C4-2B (cell line): Measurements from ENCODE around the gene EML2.

ENCODE experiments used
- CTCF ChIP-seq: fragments of 450-650 bp; conservative IDR thresholded peaks from 2 replicates; pipeline ENCODE4 v1.5.1; 2017; ENCODE audit warnings: mild to moderate bottlenecking
- ZFX ChIP-seq: fragments of 450-650 bp; IDR thresholded peaks from 2 replicates; pipeline ENCODE4 v1.6.1; 2017

- TF ChIP-seq CTCF (no peak), ZFX (no peak)
These were observed 14.4 kb upstream of the EML2 start for GRCh38 chr19:45653634-45654033.
